ENCODE measurements around the gene XRCC4. TPM values are rescaled to one million over a fixed set of nuclear protein-coding genes. Genes with fewer than 3 reads are reported as not detected.

The XRCC4 gene
- total RNA-seq, 1 donor from 2014 or later, result 15.5 TPM

- Histone ChIP-seq H3K36me3 (ENCODE audit: insufficient read depth, low read length) (no peaks in the 10 kb centered on the region), H3K27me3 (ENCODE audit: insufficient read depth, low read length) (no peaks in the 10 kb centered on the region), H3K4me3 (ENCODE audit: insufficient read depth, low read depth, low read length) (no peak overlapping the region), H3K27ac (ENCODE audit: low read depth, low read length) (no peak overlapping the region), H2AFZ (ENCODE audit: low read depth, low read length) (no peak overlapping the region), H3K9me3 (ENCODE audit: insufficient read depth, low read depth, low read length) (peaks cover 3% of the 10 kb centered on the region), H3K4me2 (ENCODE audit: low read length) (no peak overlapping the region), H3K79me2 (ENCODE audit: insufficient read depth, low read length) (no peaks in the 10 kb centered on the region), H3K9ac (ENCODE audit: low read length) (no peak overlapping the region), H4K20me1 (ENCODE audit: insufficient read depth, low read length) (no peaks in the 10 kb centered on the region), H3K4me1 (ENCODE audit: insufficient read depth, low read length) (peaks cover 7% of the 10 kb centered on the region)
- FAIRE-seq (no peak), DNase-seq (ENCODE audit: low read depth) (no peak)
- Mint-ChIP-seq H3K36me3 (ENCODE audit: low read depth, unreplicated experiment) (peaks cover 4% of the 10 kb centered on the region), H3K4me1 (ENCODE audit: low read depth, unreplicated experiment) (peaks cover 3% of the 10 kb centered on the region), H3K27ac (ENCODE audit: unreplicated experiment) (no peak overlapping the region), H3K4me3 (ENCODE audit: unreplicated experiment) (no peak overlapping the region), H3K27me3 (ENCODE audit: low read depth, unreplicated experiment) (no peaks in the 10 kb centered on the region), H3K9me3 (ENCODE audit: unreplicated experiment) (peaks cover 3% of the 10 kb centered on the region)
- no peak for TF ChIP-seq EZH2 (IDR thresholded peaks at IDR 0.05; ENCODE audit: insufficient read depth, low read length)
- no peak for TF ChIP-seq CTCF (IDR thresholded peaks at IDR 0.05; ENCODE audit: insufficient read depth, low read depth, low read length)
These were observed 286.5 kb downstream of the XRCC4 start for GRCh38 chr5:83363886-83364275.

GRCh38 chr5:83364312-83365299 is 287.3 kb downstream of the XRCC4 start:
- no peak overlapping the region for H3K9ac ChIP-seq (ENCODE audit: low read length)
- H3K27ac Mint-ChIP-seq (ENCODE audit: unreplicated experiment), result no peak overlapping the region
- peaks cover 3% of the 10 kb centered on the region for H3K9me3 ChIP-seq (ENCODE audit: insufficient read depth, low read depth, low read length)
- H2AFZ ChIP-seq (ENCODE audit: low read depth, low read length), result no peak overlapping the region
- H3K4me3 ChIP-seq (ENCODE audit: insufficient read depth, low read depth, low read length), result no peak overlapping the region
- no peaks in the 10 kb centered on the region for H4K20me1 ChIP-seq (ENCODE audit: insufficient read depth, low read length)
- TF ChIP-seq EZH2 (IDR thresholded peaks at IDR 0.05; ENCODE audit: insufficient read depth, low read length) (no peak), CTCF (IDR thresholded peaks at IDR 0.05; ENCODE audit: insufficient read depth, low read depth, low read length) (no peak)
- no peak overlapping the region for H3K4me2 ChIP-seq (ENCODE audit: low read length)
- FAIRE-seq, result no peak
- no peak for DNase-seq (ENCODE audit: low read depth)
- no peak overlapping the region for H3K27ac ChIP-seq (ENCODE audit: low read depth, low read length)
- H3K4me1 ChIP-seq (ENCODE audit: insufficient read depth, low read length), result peaks cover 7% of the 10 kb centered on the region
- peaks cover 4% of the 10 kb centered on the region for H3K36me3 Mint-ChIP-seq (ENCODE audit: low read depth, unreplicated experiment)
- H3K27me3 ChIP-seq (ENCODE audit: insufficient read depth, low read length), result no peaks in the 10 kb centered on the region
- peaks cover 3% of the 10 kb centered on the region for H3K4me1 Mint-ChIP-seq (ENCODE audit: low read depth, unreplicated experiment)
- no peaks in the 10 kb centered on the region for H3K79me2 ChIP-seq (ENCODE audit: insufficient read depth, low read length)
- H3K9me3 Mint-ChIP-seq (ENCODE audit: unreplicated experiment), result peaks cover 3% of the 10 kb centered on the region
- no peaks in the 10 kb centered on the region for H3K36me3 ChIP-seq (ENCODE audit: insufficient read depth, low read length)
- no peaks in the 10 kb centered on the region for H3K27me3 Mint-ChIP-seq (ENCODE audit: low read depth, unreplicated experiment)
- H3K4me3 Mint-ChIP-seq (ENCODE audit: unreplicated experiment), result no peak overlapping the region

- peak overlapping the region; percentile 43 for H2AFZ ChIP-seq (ENCODE audit: low read depth, low read length)
- H3K4me1 ChIP-seq (ENCODE audit: insufficient read depth, low read length), result peaks cover 7% of the 10 kb centered on the region
- peak; percentile 90 for DNase-seq (ENCODE audit: low read depth)
- H3K79me2 ChIP-seq (ENCODE audit: insufficient read depth, low read length), result no peaks in the 10 kb centered on the region
- no peaks in the 10 kb centered on the region for H3K9me3 ChIP-seq (ENCODE audit: insufficient read depth, low read depth, low read length)
- no peak overlapping the region for H3K4me3 ChIP-seq (ENCODE audit: insufficient read depth, low read depth, low read length)
- Mint-ChIP-seq H3K27ac (ENCODE audit: unreplicated experiment) (no peak overlapping the region), H3K4me3 (ENCODE audit: unreplicated experiment) (no peak overlapping the region), H3K9me3 (ENCODE audit: unreplicated experiment) (peaks cover 3% of the 10 kb centered on the region), H3K4me1 (ENCODE audit: low read depth, unreplicated experiment) (peaks cover 3% of the 10 kb centered on the region), H3K27me3 (ENCODE audit: low read depth, unreplicated experiment) (no peaks in the 10 kb centered on the region), H3K36me3 (ENCODE audit: low read depth, unreplicated experiment) (peaks cover 2% of the 10 kb centered on the region)
- no peaks in the 10 kb centered on the region for H3K36me3 ChIP-seq (ENCODE audit: insufficient read depth, low read length)
- H3K4me2 ChIP-seq (ENCODE audit: low read length), result peak overlapping the region; percentile 43
- FAIRE-seq, result peak; percentile 73
- no peaks in the 10 kb centered on the region for H4K20me1 ChIP-seq (ENCODE audit: insufficient read depth, low read length)
- TF ChIP-seq CTCF (IDR thresholded peaks at IDR 0.05; ENCODE audit: insufficient read depth, low read depth, low read length), result no peak
- no peak for TF ChIP-seq EZH2 (IDR thresholded peaks at IDR 0.05; ENCODE audit: insufficient read depth, low read length)
- no peak overlapping the region for H3K9ac ChIP-seq (ENCODE audit: low read length)
- no peak overlapping the region for H3K27ac ChIP-seq (ENCODE audit: low read depth, low read length)
- no peaks in the 10 kb centered on the region for H3K27me3 ChIP-seq (ENCODE audit: insufficient read depth, low read length)
These were observed 291.0 kb downstream of the XRCC4 start for GRCh38 chr5:83368319-83368718.

Measured in astrocyte (in vitro differentiated cells and primary cell).